Measurements from ENCODE around the gene TAC3. TPM values are rescaled to one million over a fixed set of nuclear protein-coding genes. Genes with fewer than 3 reads are reported as not detected.

The TAC3 gene
- total and polyA plus RNA-seq, 2 donors from 2014 or later = not detected

- Histone ChIP-seq H3K9ac (ENCODE audit: low read length in 3 of 3) (no peak overlapping the region), H3K4me1 (ENCODE audit: control insufficient read depth in 2 of 3, insufficient read depth in 2 of 3, low read depth in 1 of 3, low read length in 3 of 3) (peaks cover 0 to 4% (median 2%) of the 10 kb centered on the region in 3 donors), H3K27me3 (ENCODE audit: control insufficient read depth, insufficient read depth, low read length) (no peaks in the 10 kb centered on the region), H3K4me3 (ENCODE audit: low read length in 3 of 3) (no peak overlapping the region), H3K27ac (ENCODE audit: low read depth in 2 of 2, low read length in 2 of 2) (no peak overlapping the region), H3K9me3 (ENCODE audit: control insufficient read depth in 2 of 3, insufficient read depth in 1 of 3, low read length in 3 of 3) (no peaks in the 10 kb centered on the region), H3K36me3 (ENCODE audit: control insufficient read depth in 2 of 3, insufficient read depth in 3 of 3, low read length in 3 of 3) (no peaks in the 10 kb centered on the region)
- intact Hi-C loops (cut with DNase I) = no loop called here
- DNase-seq = no peak
- TF ChIP-seq, protein P1, sequence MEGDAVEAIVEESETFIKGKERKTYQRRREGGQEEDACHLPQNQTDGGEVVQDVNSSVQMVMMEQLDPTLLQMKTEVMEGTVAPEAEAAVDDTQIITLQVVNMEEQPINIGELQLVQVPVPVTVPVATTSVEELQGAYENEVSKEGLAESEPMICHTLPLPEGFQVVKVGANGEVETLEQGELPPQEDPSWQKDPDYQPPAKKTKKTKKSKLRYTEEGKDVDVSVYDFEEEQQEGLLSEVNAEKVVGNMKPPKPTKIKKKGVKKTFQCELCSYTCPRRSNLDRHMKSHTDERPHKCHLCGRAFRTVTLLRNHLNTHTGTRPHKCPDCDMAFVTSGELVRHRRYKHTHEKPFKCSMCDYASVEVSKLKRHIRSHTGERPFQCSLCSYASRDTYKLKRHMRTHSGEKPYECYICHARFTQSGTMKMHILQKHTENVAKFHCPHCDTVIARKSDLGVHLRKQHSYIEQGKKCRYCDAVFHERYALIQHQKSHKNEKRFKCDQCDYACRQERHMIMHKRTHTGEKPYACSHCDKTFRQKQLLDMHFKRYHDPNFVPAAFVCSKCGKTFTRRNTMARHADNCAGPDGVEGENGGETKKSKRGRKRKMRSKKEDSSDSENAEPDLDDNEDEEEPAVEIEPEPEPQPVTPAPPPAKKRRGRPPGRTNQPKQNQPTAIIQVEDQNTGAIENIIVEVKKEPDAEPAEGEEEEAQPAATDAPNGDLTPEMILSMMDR (IDR thresholded peaks at IDR 0.05; ENCODE audit: borderline replicate concordance, extremely low read depth, insufficient read depth) = no peak
- no peak for FAIRE-seq
Observed at GRCh38 chr12:57011438-57012424, 4.6 kb downstream of the TAC3 start.

- Histone ChIP-seq H3K4me3 (ENCODE audit: low read length in 3 of 3) (no peak overlapping the region), H3K4me1 (ENCODE audit: control insufficient read depth in 2 of 3, insufficient read depth in 2 of 3, low read depth in 1 of 3, low read length in 3 of 3) (peaks cover 0 to 5% (median 4%) of the 10 kb centered on the region in 3 donors), H3K9me3 (ENCODE audit: control insufficient read depth in 2 of 3, insufficient read depth in 1 of 3, low read length in 3 of 3) (no peaks in the 10 kb centered on the region), H3K27me3 (ENCODE audit: control insufficient read depth, insufficient read depth, low read length) (no peaks in the 10 kb centered on the region), H3K36me3 (ENCODE audit: control insufficient read depth in 2 of 3, insufficient read depth in 3 of 3, low read length in 3 of 3) (no peaks in the 10 kb centered on the region), H3K9ac (ENCODE audit: low read length in 3 of 3) (no peak overlapping the region), H3K27ac (ENCODE audit: low read depth in 2 of 2, low read length in 2 of 2) (no peak overlapping the region)
- TF ChIP-seq, protein P1 (IDR thresholded peaks at IDR 0.05; ENCODE audit: borderline replicate concordance, extremely low read depth, insufficient read depth) = no peak
- DNase-seq (no peak), FAIRE-seq (no peak)
- intact Hi-C loops (cut with DNase I) = no loop called here
Observed at GRCh38 chr12:57010627-57011247, 5.6 kb downstream of the TAC3 start.

DNA sequence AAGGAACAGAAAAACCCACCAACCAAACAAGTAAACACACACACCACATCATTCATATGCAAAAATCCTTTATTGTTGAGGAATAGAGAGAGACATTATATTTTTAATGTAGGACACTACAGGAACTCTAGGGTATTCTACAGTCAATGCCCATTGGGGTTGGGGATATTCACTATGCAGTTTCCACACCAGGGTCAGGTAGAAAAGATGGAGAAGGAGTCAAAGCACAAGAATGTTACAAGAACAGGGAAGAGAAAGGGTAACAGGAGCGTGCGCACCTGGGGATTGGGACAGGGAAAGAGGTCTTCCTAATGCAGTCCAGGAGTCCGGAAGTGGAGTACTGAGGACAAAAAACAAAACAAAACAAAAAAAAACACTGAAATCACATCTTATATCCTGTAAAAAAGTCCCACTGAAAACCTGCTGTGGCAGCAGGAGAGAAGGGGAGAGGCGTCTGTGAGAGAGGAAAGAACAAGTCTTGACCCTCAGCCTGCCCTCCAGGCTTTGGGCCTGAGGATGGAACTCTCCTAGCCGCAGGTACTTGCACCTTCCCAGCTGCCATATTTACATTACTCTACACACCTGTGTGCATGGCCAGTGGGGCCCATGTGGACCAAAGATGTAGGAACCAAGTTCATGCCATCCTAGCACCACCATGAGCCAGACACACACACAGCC is 6.2 kb downstream of the TAC3 start:
- intact Hi-C loops (cut with DNase I) = no loop called here
- Histone ChIP-seq H3K27me3 (ENCODE audit: control insufficient read depth, insufficient read depth, low read length) (no peaks in the 10 kb centered on the region), H3K9ac (ENCODE audit: low read length in 3 of 3) (no peak overlapping the region), H3K4me3 (ENCODE audit: low read length in 3 of 3) (no peak overlapping the region), H3K36me3 (ENCODE audit: control insufficient read depth in 2 of 3, insufficient read depth in 3 of 3, low read length in 3 of 3) (no peaks in the 10 kb centered on the region), H3K27ac (ENCODE audit: low read depth in 2 of 2, low read length in 2 of 2) (no peak overlapping the region), H3K4me1 (ENCODE audit: control insufficient read depth in 2 of 3, insufficient read depth in 2 of 3, low read depth in 1 of 3, low read length in 3 of 3) (peaks cover 0 to 9% (median 6%) of the 10 kb centered on the region in 3 donors), H3K9me3 (ENCODE audit: control insufficient read depth in 2 of 3, insufficient read depth in 1 of 3, low read length in 3 of 3) (no peaks in the 10 kb centered on the region)
- FAIRE-seq (no peak), DNase-seq (no peak)
- TF ChIP-seq, protein P1 (IDR thresholded peaks at IDR 0.05; ENCODE audit: borderline replicate concordance, extremely low read depth, insufficient read depth) = no peak

All from kidney (tissue), 14 donors.